HL-60 (cell line): ENCODE data around the gene GLIS1.

Experiments used
- DNase-seq, 2 experiments: peaks; one replicate each; pipeline ENCODE4 v3.0.0-alpha.2; 2010 to 2020; ENCODE audit warnings: low read depth in 1 of 2, low spot score in 1 of 2
- H3K27ac ChIP-seq: fragments of 250-450 bp; sonication (Bioruptor Pico); replicated peaks from 2 replicates; pipeline ENCODE4 v1.5.1; 2020; ENCODE audit warnings: mild to moderate bottlenecking, moderate library complexity
- H3K27me3 ChIP-seq: fragments of 250-450 bp; sonication (Bioruptor Pico); 2 replicates; pipeline ENCODE4 v1.5.1; 2021; ENCODE audit warnings: mild to moderate bottlenecking, moderate library complexity; ENCODE audit not compliant: insufficient read depth, poor library complexity, severe bottlenecking
- H3K4me3 ChIP-seq: replicated peaks from 2 replicates; pipeline ENCODE4 v1.5.1; 2011; ENCODE audit warnings: mild to moderate bottlenecking, control low read depth, low read length; ENCODE audit not compliant: insufficient read depth
- CTCF ChIP-seq: IDR thresholded peaks from one replicate; pipeline ENCODE4 v1.5.1; 2011; ENCODE audit warnings: low read length, control low read depth, inconsistent platforms; ENCODE audit not compliant: insufficient read depth
- GABPA ChIP-seq: IDR thresholded peaks from 2 replicates; pipeline ENCODE4 v1.6.1; 2012; ENCODE audit warnings: low read depth
- POLR2AphosphoS5 ChIP-seq: IDR thresholded peaks from 2 replicates; pipeline ENCODE4 v1.6.1; 2012; ENCODE audit warnings: low read depth
- REST ChIP-seq: IDR thresholded peaks from 2 replicates; pipeline ENCODE4 v1.6.1; 2012; ENCODE audit warnings: low read depth; ENCODE audit not compliant: insufficient replicate concordance
- SPI1 ChIP-seq: IDR thresholded peaks from 2 replicates; pipeline ENCODE4 v1.6.1; 2012; ENCODE audit warnings: low read depth, mild to moderate bottlenecking, borderline replicate concordance

GLIS1 gene

GRCh38 chr1:53568540-53568939 is 170.4 kb downstream of the GLIS1 start:
- Histone ChIP-seq H3K27me3 (peaks cover 5% of the 10 kb centered on the region), H3K4me3 (no peak overlapping the region), H3K27ac (no peak overlapping the region)
- no peak for TF ChIP-seq REST
- TF ChIP-seq GABPA: no peak
- no peak for TF ChIP-seq SPI1
- no peak for TF ChIP-seq CTCF
- no peak for TF ChIP-seq POLR2AphosphoS5
- no peak for DNase-seq

GRCh38 chr1:53567851-53568250 is 171.1 kb downstream of the GLIS1 start:
- H3K4me3 ChIP-seq: no peak overlapping the region
- H3K27me3 ChIP-seq: peaks cover 12% of the 10 kb centered on the region
- H3K27ac ChIP-seq: no peak overlapping the region
- no peak for DNase-seq
- TF ChIP-seq SPI1 (no peak), POLR2AphosphoS5 (no peak), GABPA (no peak), CTCF (no peak), REST (no peak)

- no peak for DNase-seq
- no peak overlapping the region for H3K4me3 ChIP-seq
- TF ChIP-seq POLR2AphosphoS5 (no peak), CTCF (no peak), REST (no peak), GABPA (no peak), SPI1 (no peak)
- peaks cover 16% of the 10 kb centered on the region for H3K27me3 ChIP-seq
- H3K27ac ChIP-seq: no peak overlapping the region
These were observed 171.5 kb downstream of the GLIS1 start for GRCh38 chr1:53567450-53567849.
